GM23338 (cell line): ENCODE data around the gene ZAR1.

ENCODE experiments used
- CREB1 ChIP-seq: fragments of 250-450 bp; sonication (Bioruptor Pico); IDR thresholded peaks from 2 replicates; pipeline ENCODE4 v1.5.0; 2020; ENCODE audit warnings: low read depth, mild to moderate bottlenecking, moderate library complexity
- CTCF ChIP-seq, 2 experiments: fragments of 200-600 bp in 1 of 2; sonication (generic) in 1 of 2; conservative IDR thresholded peaks; 2 replicates each; pipeline versions ENCODE4 v1.5.1 to v1.6.1; 2016 to 2017; ENCODE audit warnings: antibody characterized with exemption in 2 of 2, low read depth in 2 of 2, mild to moderate bottlenecking in 2 of 2, moderate library complexity in 1 of 2
- EZH2 ChIP-seq: fragments of 200-600 bp; sonication (generic); IDR thresholded peaks from one replicate; pipeline ENCODE4 v1.8.0; 2017; ENCODE audit warnings: antibody characterized with exemption, mild to moderate bottlenecking, low read depth; ENCODE audit not compliant: unreplicated experiment
- EZH2phosphoT487 ChIP-seq: fragments of 200-600 bp; sonication (generic); IDR thresholded peaks from one replicate; pipeline ENCODE4 v1.8.1; 2018; ENCODE audit warnings: antibody characterized with exemption; ENCODE audit not compliant: unreplicated experiment
- JUNB ChIP-seq: IDR thresholded peaks from one replicate; pipeline ENCODE4 v1.6.1; 2016; ENCODE audit warnings: antibody characterized with exemption; ENCODE audit not compliant: unreplicated experiment
- NANOG ChIP-seq: IDR thresholded peaks from 2 replicates; pipeline ENCODE4 v1.6.1; 2016; ENCODE audit warnings: antibody characterized with exemption, borderline replicate concordance
- POLR2AphosphoS5 ChIP-seq: IDR thresholded peaks from 2 replicates; pipeline ENCODE4 v1.6.1; 2016; ENCODE audit warnings: antibody characterized with exemption, low read depth
- STAT1 ChIP-seq: IDR thresholded peaks from one replicate; pipeline ENCODE4 v1.6.1; 2016; ENCODE audit warnings: antibody characterized with exemption; ENCODE audit not compliant: unreplicated experiment
- ZNF114 ChIP-seq: fragments of 250-450 bp; sonication (Bioruptor Pico); IDR thresholded peaks from 2 replicates; pipeline ENCODE4 v1.5.0; 2020; ENCODE audit warnings: mild to moderate bottlenecking, moderate library complexity
- ZNF331 ChIP-seq: fragments of 250-450 bp; sonication (Bioruptor Pico); IDR thresholded peaks from 2 replicates; pipeline ENCODE4 v1.5.0; 2020; ENCODE audit warnings: low read depth, mild to moderate bottlenecking, moderate library complexity
- ZNF462 ChIP-seq: fragments of 250-450 bp; sonication (Bioruptor Pico); IDR thresholded peaks from 2 replicates; pipeline ENCODE4 v1.5.0; 2020; ENCODE audit warnings: mild to moderate bottlenecking, moderate library complexity
- TF ChIP-seq, protein P1 (sequence below): IDR thresholded peaks from one replicate; pipeline ENCODE4 v1.6.1; 2018; ENCODE audit warnings: antibody characterized with exemption; ENCODE audit not compliant: unreplicated experiment
- TF ChIP-seq, protein P2 (sequence below): IDR thresholded peaks from 2 replicates; pipeline ENCODE4 v1.6.1; 2016; ENCODE audit warnings: antibody characterized with exemption

- no peak for TF ChIP-seq CTCF (conservative IDR thresholded peaks at IDR 0.05; ENCODE audit: low read depth in 2 of 2)
- no peak for TF ChIP-seq ZNF114 (CRISPR knock-in tag)
- TF ChIP-seq POLR2AphosphoS5: no peak
- TF ChIP-seq EZH2: no peak
- TF ChIP-seq, protein P1, sequence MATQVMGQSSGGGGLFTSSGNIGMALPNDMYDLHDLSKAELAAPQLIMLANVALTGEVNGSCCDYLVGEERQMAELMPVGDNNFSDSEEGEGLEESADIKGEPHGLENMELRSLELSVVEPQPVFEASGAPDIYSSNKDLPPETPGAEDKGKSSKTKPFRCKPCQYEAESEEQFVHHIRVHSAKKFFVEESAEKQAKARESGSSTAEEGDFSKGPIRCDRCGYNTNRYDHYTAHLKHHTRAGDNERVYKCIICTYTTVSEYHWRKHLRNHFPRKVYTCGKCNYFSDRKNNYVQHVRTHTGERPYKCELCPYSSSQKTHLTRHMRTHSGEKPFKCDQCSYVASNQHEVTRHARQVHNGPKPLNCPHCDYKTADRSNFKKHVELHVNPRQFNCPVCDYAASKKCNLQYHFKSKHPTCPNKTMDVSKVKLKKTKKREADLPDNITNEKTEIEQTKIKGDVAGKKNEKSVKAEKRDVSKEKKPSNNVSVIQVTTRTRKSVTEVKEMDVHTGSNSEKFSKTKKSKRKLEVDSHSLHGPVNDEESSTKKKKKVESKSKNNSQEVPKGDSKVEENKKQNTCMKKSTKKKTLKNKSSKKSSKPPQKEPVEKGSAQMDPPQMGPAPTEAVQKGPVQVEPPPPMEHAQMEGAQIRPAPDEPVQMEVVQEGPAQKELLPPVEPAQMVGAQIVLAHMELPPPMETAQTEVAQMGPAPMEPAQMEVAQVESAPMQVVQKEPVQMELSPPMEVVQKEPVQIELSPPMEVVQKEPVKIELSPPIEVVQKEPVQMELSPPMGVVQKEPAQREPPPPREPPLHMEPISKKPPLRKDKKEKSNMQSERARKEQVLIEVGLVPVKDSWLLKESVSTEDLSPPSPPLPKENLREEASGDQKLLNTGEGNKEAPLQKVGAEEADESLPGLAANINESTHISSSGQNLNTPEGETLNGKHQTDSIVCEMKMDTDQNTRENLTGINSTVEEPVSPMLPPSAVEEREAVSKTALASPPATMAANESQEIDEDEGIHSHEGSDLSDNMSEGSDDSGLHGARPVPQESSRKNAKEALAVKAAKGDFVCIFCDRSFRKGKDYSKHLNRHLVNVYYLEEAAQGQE: no peak
- TF ChIP-seq EZH2phosphoT487: no peak
- TF ChIP-seq CREB1: no peak
- TF ChIP-seq, protein P2, sequence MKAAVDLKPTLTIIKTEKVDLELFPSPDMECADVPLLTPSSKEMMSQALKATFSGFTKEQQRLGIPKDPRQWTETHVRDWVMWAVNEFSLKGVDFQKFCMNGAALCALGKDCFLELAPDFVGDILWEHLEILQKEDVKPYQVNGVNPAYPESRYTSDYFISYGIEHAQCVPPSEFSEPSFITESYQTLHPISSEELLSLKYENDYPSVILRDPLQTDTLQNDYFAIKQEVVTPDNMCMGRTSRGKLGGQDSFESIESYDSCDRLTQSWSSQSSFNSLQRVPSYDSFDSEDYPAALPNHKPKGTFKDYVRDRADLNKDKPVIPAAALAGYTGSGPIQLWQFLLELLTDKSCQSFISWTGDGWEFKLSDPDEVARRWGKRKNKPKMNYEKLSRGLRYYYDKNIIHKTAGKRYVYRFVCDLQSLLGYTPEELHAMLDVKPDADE: no peak
- TF ChIP-seq JUNB: no peak
- no peak for TF ChIP-seq ZNF331
- TF ChIP-seq NANOG: no peak
- no peak for TF ChIP-seq ZNF462 (CRISPR knock-in tag)
- no peak for TF ChIP-seq STAT1
Measured at GRCh38 chr4:48499551-48500066, 9.6 kb downstream of the ZAR1 start.
